Measurements from ENCODE around the gene HOXD10. TPM values are rescaled to one million over a fixed set of nuclear protein-coding genes. Genes with fewer than 3 reads are reported as not detected.

Gene HOXD10
- total RNA-seq, 3 donors from 2014 or later: 1.6 to 5.2 TPM; not detected in 1

DNA sequence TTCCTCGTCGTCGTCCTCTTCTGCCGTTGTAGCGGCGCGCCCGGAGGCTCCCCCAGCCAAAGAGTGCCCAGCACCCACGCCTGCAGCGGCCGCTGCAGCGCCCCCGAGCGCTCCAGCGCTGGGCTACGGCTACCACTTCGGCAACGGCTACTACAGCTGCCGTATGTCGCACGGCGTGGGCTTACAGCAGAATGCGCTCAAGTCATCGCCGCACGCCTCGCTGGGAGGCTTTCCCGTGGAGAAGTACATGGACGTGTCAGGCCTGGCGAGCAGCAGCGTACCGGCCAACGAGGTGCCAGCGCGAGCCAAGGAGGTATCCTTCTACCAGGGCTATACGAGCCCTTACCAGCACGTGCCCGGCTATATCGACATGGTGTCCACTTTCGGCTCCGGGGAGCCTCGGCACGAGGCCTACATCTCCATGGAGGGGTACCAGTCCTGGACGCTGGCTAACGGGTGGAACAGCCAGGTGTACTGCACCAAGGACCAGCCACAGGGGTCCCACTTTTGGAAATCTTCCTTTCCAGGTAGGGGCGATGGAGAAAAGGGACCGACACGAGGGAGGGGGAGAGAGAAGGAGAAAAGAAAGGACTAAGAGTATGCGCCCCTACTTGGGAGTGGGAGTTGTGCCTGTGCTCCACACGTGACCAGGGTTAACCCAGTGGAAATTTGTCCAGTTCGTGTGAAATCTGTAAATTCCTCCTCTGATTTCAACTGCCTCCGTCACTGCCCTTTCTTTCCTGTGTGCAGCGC, 23.3 kb upstream of the HOXD10 start:
- H3K4me1 ChIP-seq: peaks cover 5 to 6% of the 10 kb centered on the region in 2 donors
- H3K36me3 ChIP-seq: no peaks in the 10 kb centered on the region
- H3K27ac ChIP-seq: no peak overlapping the region
- no peaks in the 10 kb centered on the region for H3K9me3 ChIP-seq
- H3K27me3 ChIP-seq: peaks cover 14 to 99% of the 10 kb centered on the region in 2 donors
- H3K4me3 ChIP-seq: peak overlapping the region; percentile 10 to 63 (median 35)
- intact Hi-C loops (cut with DNase I; ENCODE audit: low total_unique reads): no loop called here
- DNase-seq (ENCODE audit: low spot score in 2 of 2): no peak
- TF ChIP-seq, protein P1, sequence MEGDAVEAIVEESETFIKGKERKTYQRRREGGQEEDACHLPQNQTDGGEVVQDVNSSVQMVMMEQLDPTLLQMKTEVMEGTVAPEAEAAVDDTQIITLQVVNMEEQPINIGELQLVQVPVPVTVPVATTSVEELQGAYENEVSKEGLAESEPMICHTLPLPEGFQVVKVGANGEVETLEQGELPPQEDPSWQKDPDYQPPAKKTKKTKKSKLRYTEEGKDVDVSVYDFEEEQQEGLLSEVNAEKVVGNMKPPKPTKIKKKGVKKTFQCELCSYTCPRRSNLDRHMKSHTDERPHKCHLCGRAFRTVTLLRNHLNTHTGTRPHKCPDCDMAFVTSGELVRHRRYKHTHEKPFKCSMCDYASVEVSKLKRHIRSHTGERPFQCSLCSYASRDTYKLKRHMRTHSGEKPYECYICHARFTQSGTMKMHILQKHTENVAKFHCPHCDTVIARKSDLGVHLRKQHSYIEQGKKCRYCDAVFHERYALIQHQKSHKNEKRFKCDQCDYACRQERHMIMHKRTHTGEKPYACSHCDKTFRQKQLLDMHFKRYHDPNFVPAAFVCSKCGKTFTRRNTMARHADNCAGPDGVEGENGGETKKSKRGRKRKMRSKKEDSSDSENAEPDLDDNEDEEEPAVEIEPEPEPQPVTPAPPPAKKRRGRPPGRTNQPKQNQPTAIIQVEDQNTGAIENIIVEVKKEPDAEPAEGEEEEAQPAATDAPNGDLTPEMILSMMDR (IDR thresholded peaks at IDR 0.05): no peak
- no peak for TF ChIP-seq POLR2AphosphoS5 (IDR thresholded peaks at IDR 0.05)
- no peak for TF ChIP-seq POLR2A (IDR thresholded peaks at IDR 0.05)

DNA sequence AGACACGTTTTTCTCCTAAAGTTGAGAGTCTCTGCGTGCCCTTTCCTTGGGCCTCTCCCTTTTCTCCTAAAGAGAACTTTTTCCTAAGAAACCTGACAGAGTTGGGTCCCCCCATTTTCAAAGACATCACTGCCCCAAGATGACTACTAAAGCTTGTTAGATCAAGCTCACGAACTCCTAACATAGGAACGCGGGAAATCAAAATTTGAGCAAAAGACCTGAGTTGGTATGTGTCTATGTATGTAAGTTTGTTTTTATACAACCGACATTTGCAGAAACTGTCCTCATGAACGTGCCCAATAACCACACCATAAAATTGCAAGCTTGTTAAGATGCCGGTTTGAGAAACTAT, 22.7 kb upstream of the HOXD10 start:
- no peak overlapping the region for H3K4me3 ChIP-seq
- no peak for DNase-seq (ENCODE audit: low spot score in 2 of 2)
- H3K27ac ChIP-seq: no peak overlapping the region
- TF ChIP-seq, protein P1 (IDR thresholded peaks at IDR 0.05): no peak
- no peak for TF ChIP-seq POLR2AphosphoS5 (IDR thresholded peaks at IDR 0.05)
- TF ChIP-seq POLR2A (IDR thresholded peaks at IDR 0.05): no peak
- peaks cover 5 to 11% of the 10 kb centered on the region in 2 donors for H3K4me1 ChIP-seq
- intact Hi-C loops (cut with DNase I; ENCODE audit: low total_unique reads): no loop called here
- H3K27me3 ChIP-seq: peaks cover 18 to 99% of the 10 kb centered on the region in 2 donors
- no peaks in the 10 kb centered on the region for H3K36me3 ChIP-seq
- H3K9me3 ChIP-seq: no peaks in the 10 kb centered on the region

DNA sequence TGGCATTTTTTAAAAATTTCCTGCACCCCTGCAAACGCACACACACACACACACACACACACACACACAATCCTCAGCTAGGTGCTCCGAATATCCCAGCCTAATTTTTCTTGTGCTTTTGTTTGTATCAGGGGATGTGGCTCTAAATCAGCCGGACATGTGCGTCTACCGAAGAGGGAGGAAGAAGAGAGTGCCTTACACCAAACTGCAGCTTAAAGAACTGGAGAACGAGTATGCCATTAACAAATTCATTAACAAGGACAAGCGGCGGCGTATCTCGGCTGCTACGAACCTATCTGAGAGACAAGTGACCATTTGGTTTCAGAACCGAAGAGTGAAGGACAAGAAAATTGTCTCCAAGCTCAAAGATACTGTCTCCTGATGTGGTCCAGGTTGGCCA, 22.2 kb upstream of the HOXD10 start:
- no peaks in the 10 kb centered on the region for H3K36me3 ChIP-seq
- H3K4me1 ChIP-seq: peaks cover 5 to 11% of the 10 kb centered on the region in 2 donors
- H3K9me3 ChIP-seq: no peaks in the 10 kb centered on the region
- no peak for DNase-seq (ENCODE audit: low spot score in 2 of 2)
- H3K27me3 ChIP-seq: peaks cover 22 to 99% of the 10 kb centered on the region in 2 donors
- intact Hi-C loops (cut with DNase I; ENCODE audit: low total_unique reads): no loop called here
- no peak overlapping the region for H3K27ac ChIP-seq
- TF ChIP-seq POLR2AphosphoS5 (IDR thresholded peaks at IDR 0.05) (no peak), POLR2A (IDR thresholded peaks at IDR 0.05) (no peak)
- TF ChIP-seq, protein P1 (IDR thresholded peaks at IDR 0.05): no peak
- H3K4me3 ChIP-seq: no peak overlapping the region

DNA sequence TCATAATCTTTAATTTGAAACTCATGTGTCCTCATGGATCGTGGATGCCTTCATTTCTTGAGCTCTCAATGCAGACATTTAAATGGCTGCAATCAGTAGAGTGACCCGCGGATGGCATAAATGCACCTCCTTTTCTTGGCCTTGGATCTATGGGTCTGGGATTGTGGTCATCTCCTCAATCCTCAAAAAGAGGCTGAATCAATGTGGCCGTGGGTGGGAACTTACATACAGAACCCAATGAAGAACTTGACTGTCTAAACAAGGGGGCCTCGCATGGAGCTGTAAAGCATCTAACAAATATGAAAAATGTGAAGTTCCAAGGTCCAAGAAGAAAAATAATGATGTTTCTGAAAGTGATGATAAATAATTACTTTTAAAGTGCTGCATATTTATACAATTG, 21.2 kb upstream of the HOXD10 start:
- peaks cover 31 to 99% of the 10 kb centered on the region in 2 donors for H3K27me3 ChIP-seq
- intact Hi-C loops (cut with DNase I; ENCODE audit: low total_unique reads): no loop called here
- DNase-seq (ENCODE audit: low spot score in 2 of 2): no peak

More for the DNA sequence above, 21.2 kb upstream of the HOXD10 start:
- H3K36me3 ChIP-seq: no peaks in the 10 kb centered on the region
- peaks cover 5 to 11% of the 10 kb centered on the region in 2 donors for H3K4me1 ChIP-seq
- no peak for TF ChIP-seq POLR2A (IDR thresholded peaks at IDR 0.05)
- TF ChIP-seq POLR2AphosphoS5 (IDR thresholded peaks at IDR 0.05): no peak
- TF ChIP-seq, protein P1 (IDR thresholded peaks at IDR 0.05): no peak
- H3K27ac ChIP-seq: no peak overlapping the region
- no peaks in the 10 kb centered on the region for H3K9me3 ChIP-seq
- H3K4me3 ChIP-seq: no peak overlapping the region
